Stimulated activated CD8-positive, alpha-beta memory T cell treated with anti-CD3 and anti-CD28 coated beads, Interleukin-12 subunit alpha, Interleukin-12 subunit beta, amount 100 ng/mL, for 1 hour (primary cell): ENCODE data around the gene MOB3A.

Source experiments
- DNase-seq: peaks from one replicate; pipeline ENCODE4 v3.0.0-alpha.2; 2020; ENCODE audit warnings: low read depth

The MOB3A gene

GRCh38 chr19:2081873-2082810, 14.0 kb downstream of the MOB3A start:
- DNase-seq: no peak

GRCh38 chr19:2080336-2080988, 15.7 kb downstream of the MOB3A start:
- no peak for DNase-seq

- no peak for DNase-seq
These were observed 16.2 kb downstream of the MOB3A start for GRCh38 chr19:2079865-2080301.

- DNase-seq: no peak
These were observed 16.9 kb downstream of the MOB3A start for GRCh38 chr19:2079076-2079864.

GRCh38 chr19:2077833-2078619, 18.1 kb downstream of the MOB3A start:
- no peak for DNase-seq

GRCh38 chr19:2077398-2077797, 18.7 kb downstream of the MOB3A start:
- DNase-seq: no peak

- no peak for DNase-seq
These were observed 19.6 kb downstream of the MOB3A start for GRCh38 chr19:2076526-2076944.

GRCh38 chr19:2072757-2073551, 23.2 kb downstream of the MOB3A start:
- no peak for DNase-seq

GRCh38 chr19:2070986-2071673, 25.0 kb downstream of the MOB3A start:
- no peak for DNase-seq

- DNase-seq: no peak
These were observed 25.7 kb downstream of the MOB3A start for GRCh38 chr19:2070436-2070827.

GRCh38 chr19:2064788-2065524, 31.2 kb downstream of the MOB3A start:
- DNase-seq: no peak

- no peak for DNase-seq
These were observed 31.7 kb downstream of the MOB3A start for GRCh38 chr19:2064395-2064787.

- DNase-seq: no peak
These were observed 32.3 kb downstream of the MOB3A start for GRCh38 chr19:2063824-2064223.

- DNase-seq: no peak
These were observed 33.4 kb downstream of the MOB3A start for GRCh38 chr19:2062770-2063169.

GRCh38 chr19:2062389-2062729, 33.8 kb downstream of the MOB3A start:
- DNase-seq: no peak

GRCh38 chr19:2061495-2062388, 34.4 kb downstream of the MOB3A start:
- peak; percentile 100 for DNase-seq

- DNase-seq: no peak
These were observed 35.1 kb downstream of the MOB3A start for GRCh38 chr19:2060884-2061494.
